Liver (tissue), 9 donors: ENCODE data around the gene CACNG6. TPM values are rescaled to one million over a fixed set of nuclear protein-coding genes. Genes with fewer than 3 reads are reported as not detected.

Source experiments
- DNase-seq: peaks from one replicate; pipeline ENCODE4 v3.0.0-alpha.2; 2017; ENCODE audit warnings: low spot score
- H3K27ac ChIP-seq, 2 donors: one replicate each; pipeline ENCODE4 v1.7.0; 2013; ENCODE audit warnings: inconsistent platforms in 2 of 2, low read length in 2 of 2, control low read depth in 1 of 2, low read depth in 1 of 2, mild to moderate bottlenecking in 1 of 2
- H3K27me3 ChIP-seq, 4 donors: one replicate each; pipeline versions ENCODE4 v1.6.1 to v1.7.0; 2013; ENCODE audit warnings: low read length in 3 of 4, inconsistent platforms in 1 of 4, mild to moderate bottlenecking in 1 of 4, moderate library complexity in 1 of 4; ENCODE audit not compliant: control insufficient read depth in 4 of 4, insufficient read depth in 4 of 4
- H3K36me3 ChIP-seq, 4 donors: one replicate each; pipeline versions ENCODE4 v1.6.1 to v1.7.0; 2013; ENCODE audit warnings: low read length in 3 of 4, mild to moderate bottlenecking in 3 of 4, low read depth in 1 of 4, moderate library complexity in 1 of 4; ENCODE audit not compliant: control insufficient read depth in 4 of 4, insufficient read depth in 3 of 4
- H3K4me1 ChIP-seq, 4 donors: one replicate each; pipeline versions ENCODE4 v1.6.1 to v1.7.0; 2013; ENCODE audit warnings: low read length in 3 of 4, mild to moderate bottlenecking in 3 of 4, moderate library complexity in 1 of 4; ENCODE audit not compliant: control insufficient read depth in 4 of 4, insufficient read depth in 4 of 4
- H3K4me3 ChIP-seq, 3 donors: one replicate each; pipeline versions ENCODE4 v1.6.1 to v1.7.0; 2013; ENCODE audit warnings: low read length in 3 of 3, control low read depth in 1 of 3, low read depth in 1 of 3, mild to moderate bottlenecking in 1 of 3
- H3K9ac ChIP-seq, 2 donors: one replicate each; pipeline ENCODE4 v1.7.0; 2013; ENCODE audit warnings: low read length in 2 of 2, mild to moderate bottlenecking in 2 of 2, moderate library complexity in 2 of 2, control low read depth in 1 of 2, low read depth in 1 of 2
- H3K9me3 ChIP-seq, 4 donors: one replicate each; pipeline versions ENCODE4 v1.6.1 to v1.7.0; 2013; ENCODE audit warnings: low read length in 3 of 4; ENCODE audit not compliant: control insufficient read depth in 4 of 4
- CTCF ChIP-seq: fragments of 150-350 bp; IDR thresholded peaks from 2 replicates; pipeline ENCODE4 v1.5.1; 2017; ENCODE audit warnings: improper control_type of control experiment, low read depth, low read length; ENCODE audit not compliant: missing input control
- EGR1 ChIP-seq, 2 donors: IDR thresholded peaks; 2 replicates each; pipeline ENCODE4 v1.6.1; 2016 to 2018; ENCODE audit warnings: antibody characterized with exemption in 2 of 2, low read depth in 2 of 2
- FOXA1 ChIP-seq: IDR thresholded peaks from 2 replicates; pipeline ENCODE4 v1.6.1; 2016; ENCODE audit warnings: antibody characterized with exemption
- FOXA2 ChIP-seq: IDR thresholded peaks from 2 replicates; pipeline ENCODE4 v1.6.1; 2016; ENCODE audit warnings: antibody characterized with exemption
- GABPA ChIP-seq, 2 donors: IDR thresholded peaks in 1 of 2; conservative IDR thresholded peaks in 1 of 2; 2 replicates each; pipeline ENCODE4 v1.6.1; 2016; ENCODE audit warnings: antibody characterized with exemption in 2 of 2, mild to moderate bottlenecking in 1 of 2, moderate library complexity in 1 of 2
- HNF4A ChIP-seq, 2 donors: conservative IDR thresholded peaks; 2 replicates each; pipeline ENCODE4 v1.6.1; 2016; ENCODE audit warnings: antibody characterized with exemption in 2 of 2, mild to moderate bottlenecking in 2 of 2
- HNF4G ChIP-seq: IDR thresholded peaks from 2 replicates; pipeline ENCODE4 v1.6.1; 2016; ENCODE audit warnings: antibody characterized with exemption
- JUND ChIP-seq, 2 donors: IDR thresholded peaks; 2 replicates each; pipeline ENCODE4 v1.6.1; 2016; ENCODE audit warnings: antibody characterized with exemption in 2 of 2
- NR2F2 ChIP-seq: IDR thresholded peaks from 2 replicates; pipeline ENCODE4 v1.6.1; 2016; ENCODE audit warnings: antibody characterized with exemption
- RAD21 ChIP-seq, 2 donors: IDR thresholded peaks; 2 replicates each; pipeline ENCODE4 v1.6.1; 2016; ENCODE audit warnings: antibody characterized with exemption in 2 of 2, mild to moderate bottlenecking in 2 of 2
- RXRA ChIP-seq, 2 donors: IDR thresholded peaks; 2 replicates each; pipeline ENCODE4 v1.6.1; 2017 to 2018; ENCODE audit warnings: antibody characterized with exemption in 2 of 2, mild to moderate bottlenecking in 1 of 2
- SP1 ChIP-seq: IDR thresholded peaks from 2 replicates; pipeline ENCODE4 v1.6.1; 2018; ENCODE audit warnings: antibody characterized with exemption, mild to moderate bottlenecking
- TAF1 ChIP-seq: conservative IDR thresholded peaks from 2 replicates; pipeline ENCODE4 v1.6.1; 2016; ENCODE audit warnings: antibody characterized with exemption, mild to moderate bottlenecking
- YY1 ChIP-seq: IDR thresholded peaks from 2 replicates; pipeline ENCODE4 v1.6.1; 2016; ENCODE audit warnings: antibody characterized with exemption, mild to moderate bottlenecking
- ZBTB33 ChIP-seq: IDR thresholded peaks from 2 replicates; pipeline ENCODE4 v1.6.1; 2016; ENCODE audit warnings: antibody characterized with exemption
- WGBS: extraction: QIAGEN DNeasy Blood & Tissue Kit; methylation state at CpG from one replicate; pipeline ENCODE4 v1.1.7; 2013; 5-methylcytosine and 5-hydroxymethylcytosine counted together
- polyA plus RNA-seq, 2 donors: library from polyadenylated mRNA; stranded (reverse) in 1 of 2; unstranded in 1 of 2; fragments of 200-250 nt in 1 of 2; fragments of >200 nt in 1 of 2; fragmentation: Nextera tagmentation in 1 of 2; extraction: Ambion mirVana in 1 of 2; gene quantifications; one replicate each; pipeline versions ENCODE4 v1.2.1 to v1.2.3, GENCODE V29; 2013 to 2015
- total RNA-seq, 2 donors: library from RNA; depleted of rRNA; stranded (reverse); fragments of >200 nt; gene quantifications; one replicate each; pipeline ENCODE4 v1.2.3, GENCODE V29; 2014
- donor health status: healthy.
- donor health status: healthy.
- donor health status: healthy.
- donor health status: healthy.
- donor health status: healthy.

The CACNG6 gene
- total and polyA plus RNA-seq, 4 donors = not detected

- Histone ChIP-seq H3K27me3 (peaks cover 0 to 15% (median 4%) of the 10 kb centered on the region in 4 donors), H3K27ac (no peak overlapping the region), H3K36me3 (no peaks in the 10 kb centered on the region), H3K4me1 (no peaks in the 10 kb centered on the region), H3K9ac (no peak overlapping the region), H3K4me3 (no peak overlapping the region), H3K9me3 (no peaks in the 10 kb centered on the region)
- no peak for TF ChIP-seq FOXA2
- WGBS = 76% methylated on average over 5 of the region's 5 CpGs
- DNase-seq = no peak
These were observed 3.4 kb downstream of the CACNG6 start for GRCh38 chr19:53994811-53995210.

- WGBS = 44% methylated on average over 7 of the region's 7 CpGs
- no peak overlapping the region for H3K27ac ChIP-seq
- TF ChIP-seq JUND (IDR thresholded peaks at IDR 0.05) = no peak
- TF ChIP-seq FOXA2 = no peak
- no peak for TF ChIP-seq EGR1 (IDR thresholded peaks at IDR 0.05; ENCODE audit: low read depth in 2 of 2)
- no peak for TF ChIP-seq TAF1
- H3K4me1 ChIP-seq = no peaks in the 10 kb centered on the region
- no peaks in the 10 kb centered on the region for H3K9me3 ChIP-seq
- DNase-seq = no peak
- H3K9ac ChIP-seq = no peak overlapping the region
- H3K27me3 ChIP-seq = peaks cover 0 to 13% (median 1%) of the 10 kb centered on the region in 4 donors
- no peak overlapping the region for H3K4me3 ChIP-seq
- no peaks in the 10 kb centered on the region for H3K36me3 ChIP-seq
These were observed 6.8 kb downstream of the CACNG6 start for GRCh38 chr19:53998223-53998622.

- WGBS = 73% methylated on average over 5 of the region's 5 CpGs
- Histone ChIP-seq H3K4me3 (no peak overlapping the region), H3K4me1 (no peaks in the 10 kb centered on the region), H3K9me3 (no peaks in the 10 kb centered on the region), H3K27me3 (peaks cover 0 to 6% (median 1%) of the 10 kb centered on the region in 4 donors), H3K36me3 (no peaks in the 10 kb centered on the region), H3K9ac (no peak overlapping the region), H3K27ac (no peak overlapping the region)
- TF ChIP-seq SP1 (no peak), CTCF (no peak)
- DNase-seq = no peak
These were observed 8.3 kb downstream of the CACNG6 start for GRCh38 chr19:53999694-54000093.

GRCh38 chr19:54001496-54001895 is 10.1 kb downstream of the CACNG6 start:
- TF ChIP-seq HNF4G (no peak), NR2F2 (no peak), SP1 (no peak), ZBTB33 (no peak), FOXA2 (no peak), GABPA (IDR thresholded peaks at IDR 0.05 in 1 of 2, conservative IDR thresholded peaks at IDR 0.05 in 1 of 2) (no peak), TAF1 (no peak), HNF4A (conservative IDR thresholded peaks at IDR 0.05) (no peak), RXRA (IDR thresholded peaks at IDR 0.05) (no peak), RAD21 (IDR thresholded peaks at IDR 0.05) (no peak), FOXA1 (no peak), JUND (IDR thresholded peaks at IDR 0.05) (no peak), YY1 (no peak)
- WGBS = 74% methylated on average over 2 of the region's 2 CpGs
- Histone ChIP-seq H3K36me3 (no peaks in the 10 kb centered on the region), H3K4me3 (no peak overlapping the region), H3K27ac (no peak overlapping the region), H3K27me3 (peaks cover 0 to 6% (median 1%) of the 10 kb centered on the region in 4 donors), H3K9ac (no peak overlapping the region), H3K9me3 (no peaks in the 10 kb centered on the region), H3K4me1 (no peaks in the 10 kb centered on the region)
- DNase-seq = no peak
